Measurements from ENCODE around the gene CD247.

DNA sequence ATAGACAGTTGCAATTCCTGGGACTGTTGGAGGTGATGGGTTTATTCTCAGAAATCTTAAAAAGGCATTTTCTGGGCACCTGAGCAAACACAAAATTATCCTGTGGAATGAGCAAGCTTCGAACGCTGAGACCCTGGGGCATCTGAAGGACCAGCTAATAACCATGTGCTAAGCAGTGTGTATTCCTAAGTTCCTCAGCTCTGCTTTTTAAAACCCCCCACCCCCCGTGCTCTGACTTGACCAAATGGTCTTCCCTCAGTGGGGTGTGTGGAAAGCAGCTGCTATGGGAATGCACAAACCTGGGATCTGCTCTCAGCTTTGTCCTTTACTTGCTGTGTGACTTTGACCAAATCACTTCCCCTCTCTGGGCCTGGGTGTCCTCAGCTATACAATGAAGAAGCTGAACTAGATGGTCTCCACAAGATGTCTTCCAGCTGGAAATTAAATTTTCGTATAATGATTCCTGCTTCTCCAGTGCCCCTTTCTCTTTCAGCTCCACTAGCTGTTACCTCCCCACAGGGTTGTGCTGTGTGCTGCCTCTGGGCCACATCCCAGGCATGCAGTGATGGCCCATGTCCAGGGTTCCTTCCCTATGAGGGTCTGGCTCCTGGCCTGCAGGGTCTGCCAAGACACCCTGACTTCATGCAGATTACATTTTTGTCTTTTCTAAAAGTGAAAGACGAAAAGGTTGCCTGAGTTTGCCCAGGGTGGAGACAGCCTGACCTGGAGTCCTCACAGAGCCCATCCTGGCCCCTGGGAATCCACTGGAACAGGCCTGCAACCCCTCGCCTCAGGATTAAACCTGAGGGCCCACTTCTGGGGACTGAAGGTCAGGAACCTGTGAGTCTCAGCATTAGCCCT lies 14.9 kb upstream of the CD247 start:
- TF ChIP-seq, protein P1, sequence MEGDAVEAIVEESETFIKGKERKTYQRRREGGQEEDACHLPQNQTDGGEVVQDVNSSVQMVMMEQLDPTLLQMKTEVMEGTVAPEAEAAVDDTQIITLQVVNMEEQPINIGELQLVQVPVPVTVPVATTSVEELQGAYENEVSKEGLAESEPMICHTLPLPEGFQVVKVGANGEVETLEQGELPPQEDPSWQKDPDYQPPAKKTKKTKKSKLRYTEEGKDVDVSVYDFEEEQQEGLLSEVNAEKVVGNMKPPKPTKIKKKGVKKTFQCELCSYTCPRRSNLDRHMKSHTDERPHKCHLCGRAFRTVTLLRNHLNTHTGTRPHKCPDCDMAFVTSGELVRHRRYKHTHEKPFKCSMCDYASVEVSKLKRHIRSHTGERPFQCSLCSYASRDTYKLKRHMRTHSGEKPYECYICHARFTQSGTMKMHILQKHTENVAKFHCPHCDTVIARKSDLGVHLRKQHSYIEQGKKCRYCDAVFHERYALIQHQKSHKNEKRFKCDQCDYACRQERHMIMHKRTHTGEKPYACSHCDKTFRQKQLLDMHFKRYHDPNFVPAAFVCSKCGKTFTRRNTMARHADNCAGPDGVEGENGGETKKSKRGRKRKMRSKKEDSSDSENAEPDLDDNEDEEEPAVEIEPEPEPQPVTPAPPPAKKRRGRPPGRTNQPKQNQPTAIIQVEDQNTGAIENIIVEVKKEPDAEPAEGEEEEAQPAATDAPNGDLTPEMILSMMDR (conservative IDR thresholded peaks at IDR 0.05 in 1 of 2, IDR thresholded peaks at IDR 0.05 in 1 of 2; ENCODE audit: extremely low read depth in 1 of 2, insufficient read depth in 1 of 2, low read depth in 1 of 2, low read length in 2 of 2) = no peak
- TF ChIP-seq EZH2 (IDR thresholded peaks at IDR 0.05; ENCODE audit: borderline replicate concordance, low read length) = no peak
